Calu3 (cell line): ENCODE data around the gene USP5. TPM values are rescaled to one million over a fixed set of nuclear protein-coding genes. Genes with fewer than 3 reads are reported as not detected.
A peak's percentile ranks its signal among the peaks of the same experiment; 100 is the strongest.

Experiments used
- BruUV-seq: library from RNA; stranded (reverse); fragments of 400-500 nt; replicated peaks from 2 replicates; lab custom pipeline; 2021; lab: Mats Ljungman, UMichigan
- CTCF ChIA-PET: fragments of 300-600 bp; sonication (Branson Sonifier 250); formaldehyde crosslinking; loops from one replicate; lab custom pipeline; 2022; ENCODE audit warnings: antibody characterized with exemption; lab: Charles Lee
- DNase-seq: peaks from one replicate; pipeline ENCODE4 v3.0.0; 2022
- H3K27ac Mint-ChIP-seq: one replicate; pipeline ENCODE4 v1.8.0; 2022; ENCODE audit warnings: mixed read lengths; ENCODE audit not compliant: unreplicated experiment
- H3K27me3 Mint-ChIP-seq: one replicate; pipeline ENCODE4 v1.8.0; 2022; ENCODE audit warnings: mixed read lengths; ENCODE audit not compliant: unreplicated experiment
- H3K36me3 Mint-ChIP-seq: one replicate; pipeline ENCODE4 v1.8.0; 2022; ENCODE audit warnings: mild to moderate bottlenecking, moderate library complexity, mixed read lengths; ENCODE audit not compliant: insufficient read depth, unreplicated experiment
- H3K4me1 Mint-ChIP-seq: one replicate; pipeline ENCODE4 v1.8.0; 2022; ENCODE audit warnings: mild to moderate bottlenecking, low read depth, mixed read lengths; ENCODE audit not compliant: unreplicated experiment
- H3K4me3 Mint-ChIP-seq: one replicate; pipeline ENCODE4 v1.8.0; 2022; ENCODE audit warnings: mild to moderate bottlenecking, low read depth, moderate library complexity, mixed read lengths; ENCODE audit not compliant: unreplicated experiment
- H3K9me3 Mint-ChIP-seq: one replicate; pipeline ENCODE4 v1.8.0; 2022; ENCODE audit warnings: low read depth, mixed read lengths; ENCODE audit not compliant: unreplicated experiment
- intact Hi-C: fragments of 100-400 bp; cut with micrococcal nuclease; formaldehyde crosslinking; loops from one replicate; pipeline ENCODE4 v1.10.0; 2022; ENCODE audit not compliant: unreplicated experiment
- total RNA-seq: library from RNA; stranded (reverse); gene quantifications from 2 replicates; pipeline ENCODE4 v1.2.3, GENCODE V29; 2022
- TF ChIP-seq, protein P1 (sequence below): fragments of 200-600 bp; IDR thresholded peaks from one replicate; pipeline ENCODE4 v1.8.0; 2022; ENCODE audit warnings: antibody characterized with exemption; ENCODE audit not compliant: unreplicated experiment

The USP5 gene
- total RNA-seq, 1 experiment from 2014 or later: 128 TPM

GRCh38 chr12:6843118-6843902, 8.6 kb upstream of the USP5 start:
- CTCF ChIA-PET: interaction anchor here (0.8 kb wide), 1 partner anchor 12 kb away, joined by 3 read pairs; no protein-coding TSS in a partner anchor
- no peaks in the 10 kb centered on the region for H3K4me1 Mint-ChIP-seq
- no peaks in the 10 kb centered on the region for H3K36me3 Mint-ChIP-seq
- no peak overlapping the region for H3K4me3 Mint-ChIP-seq
- no peaks in the 10 kb centered on the region for H3K9me3 Mint-ChIP-seq
- no TSS peak for BruUV-seq
- DNase-seq: peak; percentile 57
- peaks cover 40% of the 10 kb centered on the region for H3K27me3 Mint-ChIP-seq
- intact Hi-C loops: no loop called here
- H3K27ac Mint-ChIP-seq: no peak overlapping the region
- TF ChIP-seq, protein P1, sequence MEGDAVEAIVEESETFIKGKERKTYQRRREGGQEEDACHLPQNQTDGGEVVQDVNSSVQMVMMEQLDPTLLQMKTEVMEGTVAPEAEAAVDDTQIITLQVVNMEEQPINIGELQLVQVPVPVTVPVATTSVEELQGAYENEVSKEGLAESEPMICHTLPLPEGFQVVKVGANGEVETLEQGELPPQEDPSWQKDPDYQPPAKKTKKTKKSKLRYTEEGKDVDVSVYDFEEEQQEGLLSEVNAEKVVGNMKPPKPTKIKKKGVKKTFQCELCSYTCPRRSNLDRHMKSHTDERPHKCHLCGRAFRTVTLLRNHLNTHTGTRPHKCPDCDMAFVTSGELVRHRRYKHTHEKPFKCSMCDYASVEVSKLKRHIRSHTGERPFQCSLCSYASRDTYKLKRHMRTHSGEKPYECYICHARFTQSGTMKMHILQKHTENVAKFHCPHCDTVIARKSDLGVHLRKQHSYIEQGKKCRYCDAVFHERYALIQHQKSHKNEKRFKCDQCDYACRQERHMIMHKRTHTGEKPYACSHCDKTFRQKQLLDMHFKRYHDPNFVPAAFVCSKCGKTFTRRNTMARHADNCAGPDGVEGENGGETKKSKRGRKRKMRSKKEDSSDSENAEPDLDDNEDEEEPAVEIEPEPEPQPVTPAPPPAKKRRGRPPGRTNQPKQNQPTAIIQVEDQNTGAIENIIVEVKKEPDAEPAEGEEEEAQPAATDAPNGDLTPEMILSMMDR: peak; percentile 37

GRCh38 chr12:6845395-6845794, 6.6 kb upstream of the USP5 start:
- Mint-ChIP-seq H3K36me3 (peaks cover 12% of the 10 kb centered on the region), H3K9me3 (no peaks in the 10 kb centered on the region), H3K27me3 (peaks cover 19% of the 10 kb centered on the region), H3K27ac (no peak overlapping the region), H3K4me1 (peaks cover 13% of the 10 kb centered on the region), H3K4me3 (no peak overlapping the region)
- TF ChIP-seq, protein P1: no peak
- CTCF ChIA-PET: no interaction called here
- DNase-seq: no peak
- intact Hi-C loops: no loop called here
- BruUV-seq: no TSS peak

DNA sequence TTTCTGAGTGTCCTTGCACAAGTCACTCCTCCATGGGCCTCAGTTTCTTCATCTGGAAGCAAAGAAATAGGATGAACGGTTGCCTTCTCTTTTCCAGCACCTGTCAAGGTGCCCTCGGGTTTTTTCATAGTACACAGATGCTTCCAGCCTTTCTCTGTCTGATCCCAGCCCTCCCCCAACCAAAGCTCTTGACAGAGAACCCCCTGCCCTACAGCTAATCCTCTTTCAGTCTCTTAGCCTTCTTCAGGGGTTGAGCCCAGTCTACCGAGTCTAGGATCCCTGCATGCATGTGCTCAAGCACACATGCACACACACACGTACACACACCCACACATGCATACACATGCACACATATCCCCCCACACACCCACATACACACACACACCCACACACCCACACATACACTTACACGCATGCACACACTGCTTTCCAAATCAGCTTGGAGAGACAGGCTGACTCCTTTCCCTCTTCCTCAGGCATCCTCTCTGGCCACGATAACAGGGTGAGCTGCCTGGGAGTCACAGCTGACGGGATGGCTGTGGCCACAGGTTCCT, 5.6 kb upstream of the USP5 start:
- H3K4me3 Mint-ChIP-seq: no peak overlapping the region
- TF ChIP-seq, protein P1: no peak
- no TSS peak for BruUV-seq
- CTCF ChIA-PET: no interaction called here
- peaks cover 14% of the 10 kb centered on the region for H3K4me1 Mint-ChIP-seq
- no peaks in the 10 kb centered on the region for H3K9me3 Mint-ChIP-seq
- no peak for DNase-seq
- no peak overlapping the region for H3K27ac Mint-ChIP-seq
- peaks cover 22% of the 10 kb centered on the region for H3K36me3 Mint-ChIP-seq
- intact Hi-C loops: no loop called here
- peaks cover 17% of the 10 kb centered on the region for H3K27me3 Mint-ChIP-seq

- no TSS peak for BruUV-seq
- peaks cover 11% of the 10 kb centered on the region for H3K27me3 Mint-ChIP-seq
- CTCF ChIA-PET: no interaction called here
- TF ChIP-seq, protein P1: no peak
- H3K4me1 Mint-ChIP-seq: peaks cover 14% of the 10 kb centered on the region
- no peaks in the 10 kb centered on the region for H3K9me3 Mint-ChIP-seq
- H3K4me3 Mint-ChIP-seq: no peak overlapping the region
- no peak for DNase-seq
- H3K36me3 Mint-ChIP-seq: peaks cover 35% of the 10 kb centered on the region
- H3K27ac Mint-ChIP-seq: no peak overlapping the region
- intact Hi-C loops: no loop called here
These were observed 4.3 kb upstream of the USP5 start for GRCh38 chr12:6847676-6848075.
